Measurements from ENCODE around the gene FNDC3B. TPM values are rescaled to one million over a fixed set of nuclear protein-coding genes. Genes with fewer than 3 reads are reported as not detected.

FNDC3B gene
- total and polyA plus RNA-seq, 9 of the 15 experiments (the other 6 are each of a cell fraction or from before 2014, with no cell fraction given) = 7.0 to 35.8 (median 16.2) TPM

GRCh38 chr3:172137287-172138192 lies 98.2 kb downstream of the FNDC3B start:
- H4K20me1 ChIP-seq (replicated peaks; ENCODE audit: control insufficient read depth, insufficient read depth, low read length) = no peaks in the 10 kb centered on the region
- no peak overlapping the region for H3K4me3 ChIP-seq
- intact Hi-C loops (cut with micrococcal nuclease) = no loop called here
- no peaks in the 10 kb centered on the region for H3K27me3 ChIP-seq (ENCODE audit: control insufficient read depth in 2 of 2, insufficient read depth in 2 of 2, low read length in 2 of 2)
- in situ Hi-C loops (cut with MboI) = no loop called here
- no peak; the same call in 2 of the 3 replicates for ATAC-seq
- no peak overlapping the region for H2AFZ ChIP-seq (ENCODE audit: low read depth, low read length)
- BruUV-seq (replicated peaks) = no TSS peak
- FAIRE-seq = no peak
- H3K27ac ChIP-seq (ENCODE audit: extremely low read depth, low read depth, low read length) = peak overlapping the region; percentile 68
- H3K9me1 ChIP-seq (ENCODE audit: control insufficient read depth, insufficient read depth, low read length) = peaks cover 3% of the 10 kb centered on the region
- no peak overlapping the region for H3K9ac ChIP-seq (ENCODE audit: insufficient read depth in 1 of 2, low read depth in 2 of 2, low read length in 2 of 2)
- no peaks in the 10 kb centered on the region for H3K9me3 ChIP-seq (replicated peaks; ENCODE audit: control insufficient read depth, insufficient read depth, low read depth, low read length)
- no peak for DNase-seq (ENCODE audit: extremely low read depth in 1 of 4, low spot score in 3 of 4)
- H3K4me1 ChIP-seq (replicated peaks in 1 of 2; ENCODE audit: control insufficient read depth in 2 of 2, insufficient read depth in 2 of 2, low read length in 2 of 2) = peaks cover 2 to 55% of the 10 kb centered on the region in 2 experiments; a peak in 4 of 5 replicates
- 73% methylated on average over 2 of the region's 2 CpGs for WGBS (ENCODE audit: insufficient coverage, low coverage, missing lambda C conversion rate)
- ChIA-PET CTCF (ENCODE audit: low intra/inter-chr PET ratio) (no interaction called here), POLR2A (interaction anchor here (0.7 to 1.2 kb wide), 4 partner anchors 9 to 64 kb away, joined by 3 read pairs; no protein-coding TSS in a partner anchor)
- peaks cover 21% of the 10 kb centered on the region for H3K36me3 ChIP-seq (ENCODE audit: control insufficient read depth, insufficient read depth, low read length)
- H3K4me2 ChIP-seq (ENCODE audit: insufficient read depth, low read length) = no peak overlapping the region
- peaks cover 59% of the 10 kb centered on the region for H3K79me2 ChIP-seq (ENCODE audit: control insufficient read depth, insufficient read depth, low read length)
- no peak for TF ChIP-seq NFRKB (IDR thresholded peaks at IDR 0.05; ENCODE audit: low read depth)
- no peak for TF ChIP-seq RFX7 (CRISPR knock-in tag; IDR thresholded peaks at IDR 0.05)
- no peak for TF ChIP-seq ELK3 (CRISPR knock-in tag; IDR thresholded peaks at IDR 0.05)
- TF ChIP-seq DEAF1 (CRISPR knock-in tag; IDR thresholded peaks at IDR 0.05) = no peak
- TF ChIP-seq CHAMP1 (IDR thresholded peaks at IDR 0.05) = no peak
- no peak for TF ChIP-seq RBM17 (IDR thresholded peaks at IDR 0.05; ENCODE audit: borderline replicate concordance, low read depth, low read length)
- TF ChIP-seq ZBTB34 (CRISPR knock-in tag; IDR thresholded peaks at IDR 0.05) = no peak
- TF ChIP-seq IRF2 (CRISPR knock-in tag; IDR thresholded peaks at IDR 0.05) = no peak
- no peak for TF ChIP-seq FOXA3 (CRISPR knock-in tag; conservative IDR thresholded peaks at IDR 0.05 in 1 of 2, IDR thresholded peaks at IDR 0.05 in 1 of 2)
- no peak for TF ChIP-seq HIVEP1 (CRISPR knock-in tag; IDR thresholded peaks at IDR 0.05)
